ENCODE results near the gene KDM2A.

DNA sequence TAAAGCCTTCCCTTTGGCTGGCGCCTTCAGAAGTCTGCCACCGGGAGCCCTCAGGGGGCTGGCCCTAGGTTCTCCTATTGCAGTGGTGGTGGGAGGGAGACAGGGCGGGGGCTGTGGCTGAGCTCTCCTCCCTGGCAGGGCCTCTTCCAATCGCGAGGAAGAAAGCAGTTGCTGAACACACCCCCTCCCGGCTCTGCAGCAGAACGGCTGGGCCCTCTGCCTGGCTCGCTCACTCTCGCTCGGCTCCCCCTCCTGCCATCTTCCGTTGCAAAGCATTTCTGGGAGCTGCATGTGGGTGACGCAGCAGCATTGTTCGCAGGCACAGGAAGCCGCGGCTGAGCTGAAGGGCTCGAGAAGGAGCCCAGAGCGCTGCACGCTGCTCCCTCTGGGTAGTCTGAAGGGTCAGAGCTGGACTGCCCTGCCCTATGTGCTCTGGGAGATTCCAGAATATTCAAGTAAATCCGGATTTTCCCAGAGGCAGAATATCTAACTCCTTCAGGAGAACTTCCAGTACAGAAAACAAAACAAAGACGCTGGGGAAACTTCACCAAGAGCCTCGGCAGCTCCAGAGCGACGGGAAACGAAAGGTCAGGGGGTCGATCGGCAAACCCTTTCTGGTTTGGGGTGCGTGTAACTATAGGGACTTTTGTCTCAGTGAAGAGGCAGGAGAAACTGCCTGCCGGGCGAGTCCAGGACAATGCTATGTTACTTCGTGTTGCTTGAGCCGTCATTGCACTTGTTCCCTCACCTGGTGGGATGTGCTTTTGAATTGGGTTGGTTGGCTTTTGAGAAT, 120.9 kb downstream of the KDM2A start:
- TF ChIP-seq, protein P1, sequence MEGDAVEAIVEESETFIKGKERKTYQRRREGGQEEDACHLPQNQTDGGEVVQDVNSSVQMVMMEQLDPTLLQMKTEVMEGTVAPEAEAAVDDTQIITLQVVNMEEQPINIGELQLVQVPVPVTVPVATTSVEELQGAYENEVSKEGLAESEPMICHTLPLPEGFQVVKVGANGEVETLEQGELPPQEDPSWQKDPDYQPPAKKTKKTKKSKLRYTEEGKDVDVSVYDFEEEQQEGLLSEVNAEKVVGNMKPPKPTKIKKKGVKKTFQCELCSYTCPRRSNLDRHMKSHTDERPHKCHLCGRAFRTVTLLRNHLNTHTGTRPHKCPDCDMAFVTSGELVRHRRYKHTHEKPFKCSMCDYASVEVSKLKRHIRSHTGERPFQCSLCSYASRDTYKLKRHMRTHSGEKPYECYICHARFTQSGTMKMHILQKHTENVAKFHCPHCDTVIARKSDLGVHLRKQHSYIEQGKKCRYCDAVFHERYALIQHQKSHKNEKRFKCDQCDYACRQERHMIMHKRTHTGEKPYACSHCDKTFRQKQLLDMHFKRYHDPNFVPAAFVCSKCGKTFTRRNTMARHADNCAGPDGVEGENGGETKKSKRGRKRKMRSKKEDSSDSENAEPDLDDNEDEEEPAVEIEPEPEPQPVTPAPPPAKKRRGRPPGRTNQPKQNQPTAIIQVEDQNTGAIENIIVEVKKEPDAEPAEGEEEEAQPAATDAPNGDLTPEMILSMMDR (IDR thresholded peaks at IDR 0.05) = peak in 3 of 4 experiments; percentile 9 to 32 (median 23)
- TF ChIP-seq POLR2A (IDR thresholded peaks at IDR 0.05) = peak; percentile 92 to 93

Data from uterus (tissue), 2 donors.